Stomach (tissue), 9 donors: ENCODE measurements around the gene NCAPH2. TPM values are rescaled to one million over a fixed set of nuclear protein-coding genes. Genes with fewer than 3 reads are reported as not detected.

Experiments
- DNase-seq, 2 donors: peaks; one replicate each; pipeline versions ENCODE4 v3.0.0 to v3.0.0-alpha.2; 2013 to 2019
- H3K27ac ChIP-seq, 5 donors: fragments of 200-600 bp in 4 of 5; sonication (generic) in 4 of 5; one replicate each; pipeline ENCODE4 v1.5.1; 2013 to 2019; ENCODE audit warnings: mild to moderate bottlenecking in 1 of 5, moderate library complexity in 1 of 5
- H3K27me3 ChIP-seq, 3 donors: fragments of 200-600 bp; sonication (generic); one replicate each; pipeline ENCODE4 v1.5.1; 2017 to 2019; ENCODE audit warnings: mixed run types in 1 of 3
- H3K36me3 ChIP-seq, 4 donors: fragments of 200-600 bp; sonication (generic); 1 replicate in 3 of 4; 2 replicates in 1 of 4; pipeline ENCODE4 v1.5.1; 2016 to 2019
- H3K4me1 ChIP-seq, 4 donors: fragments of 200-600 bp; sonication (generic); one replicate each; pipeline ENCODE4 v1.5.1; 2016 to 2019
- H3K4me3 ChIP-seq, 4 donors: fragments of 200-600 bp; sonication (generic) in 3 of 4; one replicate each; pipeline ENCODE4 v1.5.1; 2016 to 2019; ENCODE audit warnings: mild to moderate bottlenecking in 1 of 4
- H3K9me3 ChIP-seq, 4 donors: fragments of 200-600 bp; sonication (generic); one replicate each; pipeline ENCODE4 v1.5.1; 2016 to 2019
- CTCF ChIP-seq, 7 experiments: fragments of 450-650 bp in 4 of 7; fragments of 200-600 bp in 3 of 7; sonication (generic) in 3 of 7; IDR thresholded peaks; one replicate each; pipeline ENCODE4 v1.5.1; 2016 to 2019; ENCODE audit warnings: antibody characterized with exemption in 7 of 7, control low read depth in 2 of 7, mild to moderate bottlenecking in 1 of 7
- EP300 ChIP-seq: sonication (generic); formaldehyde crosslinking; IDR thresholded peaks from one replicate; pipeline ENCODE4 v1.6.1; 2017; ENCODE audit warnings: antibody characterized with exemption
- POLR2A ChIP-seq, 4 donors: fragments of 450-650 bp; IDR thresholded peaks; one replicate each; pipeline ENCODE4 v1.6.1; 2016; ENCODE audit warnings: antibody characterized with exemption in 4 of 4, control low read depth in 2 of 4, mild to moderate bottlenecking in 1 of 4, moderate library complexity in 1 of 4
- POLR2AphosphoS5 ChIP-seq, 3 donors: sonication (generic); formaldehyde crosslinking; IDR thresholded peaks; one replicate each; pipeline ENCODE4 v1.6.1; 2016; ENCODE audit warnings: antibody characterized with exemption in 3 of 3
- WGBS, 5 donors: extraction: QIAGEN DNeasy Blood & Tissue Kit in 3 of 5; methylation state at CpG; one replicate each; pipeline versions ENCODE4 v1.1.5 to v1.1.7; 2013 to 2018; 5-methylcytosine and 5-hydroxymethylcytosine counted together
- intact Hi-C: fragments of 100-400 bp; cut with DNase I; formaldehyde crosslinking; loops from one replicate; pipeline ENCODE4 v1.15.1; 2023; ENCODE audit warnings: low total_unique reads
- polyA plus RNA-seq, 3 donors: library from polyadenylated mRNA; stranded (reverse); fragments of 200-250 nt; gene quantifications; one replicate each; pipeline ENCODE4 v1.2.3, GENCODE V29; 2013
- total RNA-seq, 5 donors: library from RNA; depleted of rRNA; stranded (reverse); fragments of >200 nt; gene quantifications; one replicate each; pipeline versions ENCODE4 v1.1.0 to v1.2.3, GENCODE V29; 2014 to 2016
- donor health status: healthy with polysubstance abuse.
- donor health status: Bipolar disorder and iron deficiency.
- donor health status: healthy.

NCAPH2 gene
- total and polyA plus RNA-seq, 8 donors = 12.9 to 47.9 (median 30.4) TPM

- peaks cover 98 to 100% (median 100%) of the 10 kb centered on the region in 4 donors for H3K36me3 ChIP-seq
- 50 to 88% (median 66%) methylated on average over 17 of the region's 17 CpGs for WGBS, 5 donors
- H3K27ac ChIP-seq = no peak overlapping the region
- no peak overlapping the region for H3K4me3 ChIP-seq
- intact Hi-C loops = no loop called here
- H3K27me3 ChIP-seq = no peaks in the 10 kb centered on the region
- peaks cover 0 to 12% (median 4%) of the 10 kb centered on the region in 4 donors for H3K4me1 ChIP-seq
- H3K9me3 ChIP-seq = no peaks in the 10 kb centered on the region
- peak; percentile 73 to 81 for DNase-seq
- TF ChIP-seq EP300 (no peak), POLR2AphosphoS5 (IDR thresholded peaks at IDR 0.05) (no peak), POLR2A (IDR thresholded peaks at IDR 0.05) (no peak), CTCF (IDR thresholded peaks at IDR 0.05) (no peak)
Measured at GRCh38 chr22:50460938-50461337, 47.1 kb upstream of the NCAPH2 start.

- Histone ChIP-seq H3K36me3 (peaks cover 98 to 100% (median 100%) of the 10 kb centered on the region in 4 donors), H3K4me3 (no peak overlapping the region), H3K27ac (no peak overlapping the region), H3K27me3 (no peaks in the 10 kb centered on the region), H3K9me3 (no peaks in the 10 kb centered on the region), H3K4me1 (peaks cover 0 to 12% (median 4%) of the 10 kb centered on the region in 4 donors)
- 89 to 93% (median 93%) methylated on average over 23 to 26 of the region's 26 CpGs for WGBS, 5 donors
- intact Hi-C loops = no loop called here
- TF ChIP-seq POLR2AphosphoS5 (IDR thresholded peaks at IDR 0.05) (no peak), CTCF (IDR thresholded peaks at IDR 0.05) (no peak), POLR2A (IDR thresholded peaks at IDR 0.05) (no peak), EP300 (no peak)
- no peak for DNase-seq
Measured at GRCh38 chr22:50461536-50461935, 46.5 kb upstream of the NCAPH2 start.

DNA sequence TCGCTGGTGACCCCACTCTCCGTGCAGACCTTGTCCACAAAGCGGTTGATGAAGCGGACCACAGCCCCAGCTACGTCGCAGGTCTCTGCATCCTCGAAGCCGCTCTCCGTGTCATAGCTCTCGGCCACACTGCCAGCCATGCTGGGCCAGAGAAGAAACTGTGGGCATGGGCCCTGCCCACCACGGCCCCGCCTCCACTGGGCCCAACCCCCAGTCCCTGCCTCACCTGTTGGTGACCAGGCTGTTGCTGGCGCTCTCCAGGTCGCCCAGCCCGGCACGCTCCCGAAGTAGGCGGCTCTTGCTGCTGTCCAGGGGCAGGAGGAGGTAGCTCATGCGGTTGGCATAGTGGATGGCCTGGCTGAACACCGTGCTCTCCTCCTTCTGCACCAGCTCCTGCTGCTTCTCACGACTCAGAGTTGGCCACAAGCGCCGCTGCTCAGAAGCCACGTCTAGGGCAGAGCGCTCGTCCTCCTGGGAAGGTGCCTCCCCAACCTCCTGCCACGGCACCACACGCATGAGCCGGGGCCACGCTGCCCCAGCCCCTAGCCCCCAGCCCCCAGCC is 46.0 kb upstream of the NCAPH2 start:
- Histone ChIP-seq H3K4me3 (no peak overlapping the region), H3K27ac (no peak overlapping the region), H3K27me3 (no peaks in the 10 kb centered on the region), H3K4me1 (peaks cover 0 to 12% (median 4%) of the 10 kb centered on the region in 4 donors), H3K9me3 (no peaks in the 10 kb centered on the region), H3K36me3 (peaks cover 98 to 100% (median 100%) of the 10 kb centered on the region in 4 donors)
- TF ChIP-seq POLR2A (IDR thresholded peaks at IDR 0.05) = no peak
- TF ChIP-seq POLR2AphosphoS5 (IDR thresholded peaks at IDR 0.05) = no peak
- TF ChIP-seq EP300 = no peak
- TF ChIP-seq CTCF (IDR thresholded peaks at IDR 0.05) = no peak
- WGBS, 5 donors = 84 to 94% (median 89%) methylated on average over 23 to 30 of the region's 30 CpGs
- DNase-seq = no peak
- intact Hi-C loops = no loop called here

GRCh38 chr22:50463188-50463900 is 44.7 kb upstream of the NCAPH2 start:
- H3K4me1 ChIP-seq = peaks cover 0 to 18% (median 4%) of the 10 kb centered on the region in 4 donors
- intact Hi-C loops = no loop called here
- no peaks in the 10 kb centered on the region for H3K9me3 ChIP-seq
- no peak for DNase-seq
- no peak overlapping the region for H3K27ac ChIP-seq
- peaks cover 96 to 100% (median 100%) of the 10 kb centered on the region in 4 donors for H3K36me3 ChIP-seq
- TF ChIP-seq POLR2AphosphoS5 (IDR thresholded peaks at IDR 0.05) (no peak), CTCF (IDR thresholded peaks at IDR 0.05) (no peak), EP300 (no peak), POLR2A (IDR thresholded peaks at IDR 0.05) (no peak)
- H3K4me3 ChIP-seq = no peak overlapping the region
- no peaks in the 10 kb centered on the region for H3K27me3 ChIP-seq
- WGBS, 5 donors = 91 to 95% (median 91%) methylated on average over 23 to 28 of the region's 28 CpGs
